HepG2 (cell line): ENCODE measurements around the gene PNMA8B. TPM values are rescaled to one million over a fixed set of nuclear protein-coding genes. Genes with fewer than 3 reads are reported as not detected.

Experiments
- ATAC-seq: fragments of 200-7000 bp; cut with Tn5 transposase; 3 replicates; pipeline ENCODE4 v1.9.1; 2020; ENCODE audit warnings: mild to moderate bottlenecking, moderate library complexity
- BruUV-seq: library from RNA; stranded (reverse); fragments of 400-500 nt; replicated peaks from 2 replicates; lab custom pipeline; 2021; lab: Mats Ljungman, UMichigan
- CTCF ChIA-PET: fragments of 300-600 bp; formaldehyde crosslinking; extraction: SDS; loops from one replicate; lab custom pipeline; 2021; ENCODE audit warnings: low total read pairs, inconsistent platforms, low intra/inter-chr PET ratio; lab: Yijun Ruan, JAX
- POLR2A ChIA-PET: fragments of 350-600 bp; sonication (Branson Sonifier 250); formaldehyde crosslinking; loops from one replicate; lab custom pipeline; 2020; ENCODE audit warnings: antibody characterized with exemption, inconsistent platforms; lab: Yijun Ruan, JAX
- DNase-seq: peaks from one replicate; pipeline ENCODE4 v3.0.0-alpha.2; 2015; ENCODE audit warnings: low spot score
- FAIRE-seq: peaks from 3 replicates; lab custom pipeline; 2011; peaks lifted over from hg19 to GRCh38; lab: Jason Lieb, UNC
- H2AFZ ChIP-seq: one replicate; pipeline ENCODE4 v1.6.1; 2011; ENCODE audit warnings: low read length, inconsistent platforms
- H3K27ac ChIP-seq: fragments of 300-600 bp; 3 replicates; pipeline ENCODE4 v1.8.0; 2011; ENCODE audit warnings: mixed run types, mild to moderate bottlenecking, mixed read lengths, low read length, inconsistent platforms; ENCODE audit not compliant: insufficient read depth; ENCODE audit errors: extremely low read length
- H3K27me3 ChIP-seq, 2 experiments: fragments of 200-600 bp in 1 of 2; 2 replicates in 1 of 2; 3 replicates in 1 of 2; pipeline versions ENCODE4 v1.6.0 to v1.8.0; 2011; ENCODE audit warnings: low read length in 2 of 2, mild to moderate bottlenecking in 2 of 2, moderate library complexity in 2 of 2, inconsistent platforms in 1 of 2; ENCODE audit not compliant: insufficient read depth in 2 of 2, control insufficient read depth in 1 of 2
- H3K36me3 ChIP-seq, 2 experiments: fragments of 200-600 bp in 1 of 2; replicated peaks in 1 of 2; 2 replicates in 1 of 2; 3 replicates in 1 of 2; pipeline versions ENCODE4 v1.5.1 to v1.8.0; 2011; ENCODE audit warnings: low read length in 2 of 2, inconsistent platforms in 1 of 2; ENCODE audit not compliant: insufficient read depth in 2 of 2, control insufficient read depth in 1 of 2
- H3K4me1 ChIP-seq: 2 replicates; pipeline ENCODE4 v1.5.1; 2012; ENCODE audit warnings: low read length, inconsistent platforms; ENCODE audit not compliant: insufficient read depth
- H3K4me2 ChIP-seq: 2 replicates; pipeline ENCODE4 v1.6.0; 2011; ENCODE audit warnings: low read depth, low read length, inconsistent platforms
- H3K4me3 ChIP-seq, 3 experiments: fragments of 200-600 bp in 1 of 3; sonication (generic), shearing (Covaris generic) in 1 of 3; replicated peaks in 1 of 3; 2 replicates each; pipeline ENCODE4 v1.5.1; 2011 to 2016; ENCODE audit warnings: low read length in 3 of 3, inconsistent platforms in 2 of 3, low read depth in 2 of 3, mild to moderate bottlenecking in 2 of 3, control low read depth in 1 of 3, mixed read lengths in 1 of 3; ENCODE audit not compliant: insufficient read depth in 1 of 3
- H3K79me2 ChIP-seq: one replicate; pipeline ENCODE4 v1.6.1; 2011; ENCODE audit warnings: low read length, inconsistent platforms; ENCODE audit not compliant: insufficient read depth
- H3K9ac ChIP-seq: 2 replicates; pipeline ENCODE4 v1.6.0; 2011; ENCODE audit warnings: mild to moderate bottlenecking, low read depth, low read length, inconsistent platforms; ENCODE audit not compliant: insufficient read depth
- H3K9me3 ChIP-seq: 2 replicates; pipeline ENCODE4 v1.5.1; 2012; ENCODE audit warnings: mild to moderate bottlenecking, low read length
- H4K20me1 ChIP-seq: 2 replicates; pipeline ENCODE4 v1.6.0; 2011; ENCODE audit warnings: inconsistent platforms, mild to moderate bottlenecking, low read length, moderate library complexity; ENCODE audit not compliant: insufficient read depth
- CEBPZ ChIP-seq: IDR thresholded peaks from 2 replicates; pipeline ENCODE4 v1.6.1; 2012; ENCODE audit warnings: low read length, improper control_type of control experiment
- FLYWCH1 ChIP-seq: sonication (generic); formaldehyde crosslinking; IDR thresholded peaks from 2 replicates; pipeline ENCODE4 v1.8.1; 2023; ENCODE audit warnings: mild to moderate bottlenecking, missing genetic modification reagents
- MED13 ChIP-seq: sonication (generic); formaldehyde crosslinking; IDR thresholded peaks from 2 replicates; pipeline ENCODE4 v1.5.0; 2020; ENCODE audit warnings: missing genetic modification reagents
- MLXIP ChIP-seq: sonication (generic); formaldehyde crosslinking; IDR thresholded peaks from 2 replicates; pipeline ENCODE4 v1.9.0; 2021; ENCODE audit warnings: missing genetic modification reagents, borderline replicate concordance
- NFKB2 ChIP-seq: sonication (generic); formaldehyde crosslinking; IDR thresholded peaks from 2 replicates; pipeline ENCODE4 v1.4.0; 2020; ENCODE audit warnings: missing genetic modification reagents, borderline replicate concordance
- NR2F1 ChIP-seq, 2 experiments: fragments of 450-650 bp in 1 of 2; formaldehyde crosslinking in 1 of 2; IDR thresholded peaks; 2 replicates each; pipeline versions ENCODE4 v1.5.0 to v1.6.1; 2016 to 2020; ENCODE audit warnings: mild to moderate bottlenecking in 1 of 2, missing compliant biosample characterization in 1 of 2, missing genetic modification reagents in 1 of 2, moderate library complexity in 1 of 2
- PAX8 ChIP-seq: sonication (generic); formaldehyde crosslinking; IDR thresholded peaks from 2 replicates; pipeline ENCODE4 v1.8.0; 2022; ENCODE audit warnings: mild to moderate bottlenecking, missing genetic modification reagents, borderline replicate concordance
- PTBP1 ChIP-seq: fragments of 200-400 bp; formaldehyde crosslinking; IDR thresholded peaks from 2 replicates; pipeline ENCODE4 v1.6.1; 2018; ENCODE audit warnings: low read length, low read depth; ENCODE audit not compliant: poor library complexity, severe bottlenecking
- YY1 ChIP-seq: IDR thresholded peaks from 2 replicates; pipeline ENCODE4 v1.6.1; 2011; ENCODE audit warnings: low read length, low read depth, moderate library complexity, mild to moderate bottlenecking; ENCODE audit not compliant: insufficient read depth, insufficient replicate concordance
- ZNF275 ChIP-seq: sonication (generic); formaldehyde crosslinking; IDR thresholded peaks from 2 replicates; pipeline ENCODE4 v1.8.0; 2022; ENCODE audit warnings: missing genetic modification reagents, mild to moderate bottlenecking, inconsistent platforms, borderline replicate concordance
- ZNF547 ChIP-seq: sonication (generic); formaldehyde crosslinking; IDR thresholded peaks from 2 replicates; pipeline ENCODE4 v1.5.1; 2020; ENCODE audit warnings: mild to moderate bottlenecking, missing genetic modification reagents
- ZNF614 ChIP-seq: IDR thresholded peaks from 2 replicates; pipeline ENCODE4 v1.6.1; 2018; ENCODE audit warnings: missing biosample characterization, missing genetic modification reagents, inconsistent platforms, borderline replicate concordance
- ZNF660 ChIP-seq: sonication (generic); formaldehyde crosslinking; IDR thresholded peaks from 2 replicates; pipeline ENCODE4 v1.5.1; 2020; ENCODE audit warnings: mild to moderate bottlenecking, low read depth, missing genetic modification reagents, borderline replicate concordance
- ZNF703 ChIP-seq: sonication (generic); formaldehyde crosslinking; IDR thresholded peaks from 2 replicates; pipeline ENCODE4 v1.5.1; 2020; ENCODE audit warnings: missing genetic modification reagents, mild to moderate bottlenecking, moderate library complexity, borderline replicate concordance
- ZNF839 ChIP-seq: sonication (generic); formaldehyde crosslinking; IDR thresholded peaks from 2 replicates; pipeline ENCODE4 v1.4.0; 2020; ENCODE audit warnings: missing genetic modification reagents, mild to moderate bottlenecking, borderline replicate concordance
- WGBS: methylation state at CpG from one replicate; pipeline ENCODE4 v1.1.6; 2017; ENCODE audit warnings: low lambda C conversion rate; 5-methylcytosine and 5-hydroxymethylcytosine counted together
- in situ Hi-C: cut with HindIII; loops from 2 replicates; pipeline ENCODE4 v1.10.0; 2017; ENCODE audit warnings: low pct_unique_long_range_greater_than_20kb; ENCODE audit not compliant: extremely low pct_ligation_motif_present
- intact Hi-C: fragments of 100-400 bp; cut with micrococcal nuclease; formaldehyde crosslinking; loops from one replicate; pipeline ENCODE4 v1.10.0; 2022; ENCODE audit not compliant: unreplicated experiment
- polyA plus RNA-seq, 8 experiments: library from polyadenylated mRNA; depleted of rRNA in 3 of 8; stranded (reverse) in 7 of 8; unstranded in 1 of 8; fragments of >200 nt; fragmentation: Illumina TruSeq in 4 of 8; extraction: Trizol in 4 of 8; gene quantifications; 2 replicates each; pipeline versions ENCODE4 v1.2.1 to v1.2.3, GENCODE V29; 2011 to 2016; ENCODE audit warnings: low read depth in 4 of 8, missing spikeins in 1 of 8, mixed read lengths in 1 of 8; ENCODE audit not compliant: insufficient read depth in 1 of 8
- total RNA-seq, 5 experiments: library from RNA; depleted of rRNA; stranded (reverse); fragments of >200 nt; fragmentation: Illumina TruSeq; extraction: Trizol; gene quantifications; 2 replicates each; pipeline ENCODE4 v1.2.3, GENCODE V29; 2016; ENCODE audit warnings: low read depth in 1 of 5

Gene PNMA8B
- total and polyA plus RNA-seq, 2 of the 13 experiments (the other 11 are each of a cell fraction or from before 2014, with no cell fraction given): not detected

GRCh38 chr19:46544651-46545050, 49.0 kb upstream of the PNMA8B start:
- Histone ChIP-seq H4K20me1 (no peaks in the 10 kb centered on the region), H3K4me2 (no peak overlapping the region), H3K4me3 (no peak overlapping the region), H3K9ac (no peak overlapping the region), H2AFZ (no peak overlapping the region), H3K36me3 (no peaks in the 10 kb centered on the region), H3K9me3 (no peaks in the 10 kb centered on the region), H3K79me2 (no peaks in the 10 kb centered on the region), H3K27me3 (no peaks in the 10 kb centered on the region), H3K27ac (no peak overlapping the region), H3K4me1 (peaks cover 9% of the 10 kb centered on the region)
- CTCF ChIA-PET: interaction anchor here (0.6 kb wide), 1 partner anchor 14 kb away, joined by 3 read pairs; no protein-coding TSS in a partner anchor
- DNase-seq: no peak
- WGBS: 44% methylated on average over 5 of the region's 5 CpGs
- no TSS peak for BruUV-seq
- in situ Hi-C loops: no loop called here
- no peak for ATAC-seq
- FAIRE-seq: no peak
- POLR2A ChIA-PET: no interaction called here
- intact Hi-C loops: no loop called here
- no peak for TF ChIP-seq NR2F1 (CRISPR knock-in tag; IDR thresholded peaks at IDR 0.05)
- no peak for TF ChIP-seq PTBP1
- no peak for TF ChIP-seq ZNF547 (CRISPR knock-in tag)
- no peak for TF ChIP-seq MED13 (CRISPR knock-in tag)
- TF ChIP-seq CEBPZ: no peak
- TF ChIP-seq ZNF660 (CRISPR knock-in tag): no peak
- TF ChIP-seq PAX8: no peak
- no peak for TF ChIP-seq FLYWCH1 (CRISPR knock-in tag)
- no peak for TF ChIP-seq YY1
- no peak for TF ChIP-seq ZNF614 (CRISPR knock-in tag)
- no peak for TF ChIP-seq NFKB2
- no peak for TF ChIP-seq ZNF275 (CRISPR knock-in tag)
- TF ChIP-seq ZNF703 (CRISPR knock-in tag): no peak
- TF ChIP-seq MLXIP (CRISPR knock-in tag): no peak
- TF ChIP-seq ZNF839 (CRISPR knock-in tag): no peak
